Right cardiac atrium (tissue), 5 donors: Measurements from ENCODE around the gene STK32C. TPM values are rescaled to one million over a fixed set of nuclear protein-coding genes. Genes with fewer than 3 reads are reported as not detected.
A peak's percentile ranks its signal among the peaks of the same experiment; 100 is the strongest.

Experiments
- ATAC-seq, 2 donors: fragments of 200-7000 bp; cut with Tn5 transposase; one replicate each; pipeline versions ENCODE4 v1.8.0 to v1.9.1; 2020; ENCODE audit warnings: moderate library complexity in 2 of 2, mild to moderate bottlenecking in 1 of 2
- DNase-seq, 3 donors: peaks; one replicate each; pipeline ENCODE4 v3.0.0-alpha.2; 2020
- H3K27ac ChIP-seq: one replicate; pipeline ENCODE4 v1.5.1; 2013; ENCODE audit warnings: mild to moderate bottlenecking, low read length, control low read depth, moderate library complexity
- H3K27me3 ChIP-seq: one replicate; pipeline ENCODE4 v1.6.1; 2013; ENCODE audit not compliant: control insufficient read depth, insufficient read depth
- H3K4me1 ChIP-seq: one replicate; pipeline ENCODE4 v1.6.1; 2013; ENCODE audit warnings: low read length; ENCODE audit not compliant: control insufficient read depth, insufficient read depth
- H3K4me3 ChIP-seq: one replicate; pipeline ENCODE4 v1.5.1; 2013; ENCODE audit warnings: low read length, control low read depth
- H3K9me3 ChIP-seq: one replicate; pipeline ENCODE4 v1.6.1; 2013; ENCODE audit warnings: low read length; ENCODE audit not compliant: control insufficient read depth
- WGBS: extraction: QIAGEN DNeasy Blood & Tissue Kit; methylation state at CpG from one replicate; pipeline ENCODE4 v1.1.7; 2013; 5-methylcytosine and 5-hydroxymethylcytosine counted together
- intact Hi-C, 4 donors: fragments of 100-400 bp; cut with DNase I; formaldehyde crosslinking; loops; one replicate each; pipeline versions ENCODE4 v1.11.0 to v1.14.0; 2022 to 2023
- polyA plus RNA-seq: library from polyadenylated mRNA; stranded (reverse); fragments of 200-250 nt; gene quantifications from one replicate; pipeline ENCODE4 v1.2.3, GENCODE V29; 2013
- total RNA-seq, 4 donors: library from RNA; stranded (reverse); fragmentation: NEBNext Ultra II Directional; extraction: Animal tissue kit (Norgen Biotek cat#: 25700); gene quantifications; one replicate each; pipeline ENCODE4 v1.2.1, GENCODE V29; 2021
- donor health status: healthy with polysubstance abuse.
- donor health status: DM: no; HTN: yes; CAD: no.
- donor health status: DM: no; HTN: no; CAD: no.
- donor health status: DM: no; HTN: yes; CAD: no; lungs with severe emphysema.
- donor health status: DM: yes; HTN: yes; CAD: no.

The STK32C gene
- total and polyA plus RNA-seq, 5 donors: 5.7 to 7.3 (median 6.9) TPM

DNA sequence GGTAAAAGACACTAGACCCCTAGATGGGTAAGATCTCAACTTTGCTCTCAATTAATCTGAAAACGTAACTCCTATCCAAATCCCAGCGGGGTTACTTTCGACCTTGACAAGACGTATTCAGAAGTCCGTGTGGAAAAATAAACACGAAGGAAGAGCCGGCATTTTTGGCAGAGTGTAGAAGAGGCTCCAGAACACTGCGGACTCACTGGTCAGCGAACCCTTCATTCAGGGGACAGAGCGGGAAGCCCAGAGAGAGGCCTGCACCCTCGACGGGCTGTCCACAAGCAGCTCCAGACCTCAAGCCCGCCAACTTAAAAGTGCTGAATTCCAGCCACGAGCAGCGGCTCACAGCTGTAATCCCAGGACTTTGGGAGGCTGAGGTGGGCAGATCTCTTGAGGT lies 66.3 kb downstream of the STK32C start:
- WGBS: 91% methylated on average over 15 of the region's 15 CpGs
- intact Hi-C loops: no loop called here
- no peaks in the 10 kb centered on the region for H3K4me1 ChIP-seq

DNA sequence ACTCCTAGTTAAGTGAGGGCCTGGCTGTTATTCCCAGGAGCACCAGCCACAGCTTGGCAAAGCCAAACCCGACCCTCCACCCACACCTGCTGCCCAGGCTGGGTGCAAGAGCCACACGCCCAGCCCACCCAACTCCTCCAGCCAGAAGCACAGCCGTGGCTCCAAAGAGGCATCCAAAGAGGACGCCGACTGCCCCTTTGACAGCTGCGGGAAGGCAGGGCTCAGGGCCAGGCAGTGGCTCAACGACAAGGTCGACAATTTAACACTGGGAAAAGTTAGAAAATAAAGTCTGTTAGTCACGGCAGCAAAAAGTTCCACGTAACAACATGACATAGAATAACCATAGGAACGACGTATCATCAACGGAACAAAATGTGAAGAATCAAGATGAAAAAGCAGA lies 66.7 kb downstream of the STK32C start:
- Histone ChIP-seq H3K9me3 (no peaks in the 10 kb centered on the region), H3K27me3 (no peaks in the 10 kb centered on the region), H3K4me1 (no peaks in the 10 kb centered on the region), H3K4me3 (no peak overlapping the region), H3K27ac (no peak overlapping the region)
- ATAC-seq (no peak), DNase-seq (peak in 2 of 3 donors; percentile 12 to 23)
- WGBS: 83% methylated on average over 13 of the region's 13 CpGs
- intact Hi-C loops: no loop called here

More for the DNA sequence above, 66.3 kb downstream of the STK32C start:
- no peaks in the 10 kb centered on the region for H3K27me3 ChIP-seq
- DNase-seq: peak in 2 of 3 donors; percentile 1 to 13
- H3K9me3 ChIP-seq: no peaks in the 10 kb centered on the region
- H3K4me3 ChIP-seq: no peak overlapping the region
- ATAC-seq: no peak
- H3K27ac ChIP-seq: no peak overlapping the region

DNA sequence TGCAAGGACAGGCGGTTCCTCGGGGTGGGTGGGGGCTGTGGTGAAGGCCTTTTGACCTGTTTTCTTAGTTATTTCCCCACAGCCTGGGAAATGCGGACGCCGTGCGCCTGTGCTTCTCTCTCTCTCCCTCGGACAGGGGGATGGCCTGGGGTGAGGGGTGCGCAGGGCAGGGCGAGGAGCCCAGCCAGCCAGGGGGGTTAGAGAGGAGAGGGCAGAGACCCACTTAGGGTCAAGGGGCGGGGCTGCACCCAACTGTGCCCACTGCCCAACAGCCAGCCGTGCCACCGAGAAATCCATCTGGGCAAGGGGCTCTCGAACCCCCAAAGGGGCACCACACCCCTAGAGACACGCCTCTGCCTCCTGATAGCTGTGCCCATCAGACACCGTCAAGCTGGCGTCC lies 67.2 kb downstream of the STK32C start:
- no peaks in the 10 kb centered on the region for H3K4me1 ChIP-seq
- no peaks in the 10 kb centered on the region for H3K27me3 ChIP-seq
- ATAC-seq (no peak), DNase-seq (peak in 2 of 3 donors; percentile 45 to 54)
- no peaks in the 10 kb centered on the region for H3K9me3 ChIP-seq
- no peak overlapping the region for H3K4me3 ChIP-seq
- 86% methylated on average over 16 of the region's 16 CpGs for WGBS
- H3K27ac ChIP-seq: no peak overlapping the region
- intact Hi-C loops: no loop called here

DNA sequence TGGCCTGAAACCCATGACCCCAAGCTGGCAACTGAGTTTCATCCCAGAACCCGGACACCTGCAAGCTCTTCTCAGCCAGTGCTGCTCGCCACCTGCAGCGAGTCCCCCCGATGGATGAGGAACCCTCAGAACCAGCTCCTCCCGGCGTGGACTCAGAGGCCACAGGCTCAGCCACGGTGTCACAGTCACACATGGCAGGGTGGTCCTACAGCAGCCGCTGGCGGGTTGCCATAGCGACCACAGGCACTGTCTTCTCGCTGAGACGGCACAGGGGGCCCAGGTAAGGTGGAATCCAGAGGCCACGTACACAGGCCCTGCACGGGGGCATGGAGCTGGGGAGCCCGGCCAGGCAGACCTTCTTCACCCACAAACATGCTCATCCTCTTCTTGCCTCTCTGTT lies 67.6 kb downstream of the STK32C start:
- WGBS: 88% methylated on average over 15 of the region's 15 CpGs
- intact Hi-C loops: no loop called here
- H3K27me3 ChIP-seq: no peaks in the 10 kb centered on the region
- H3K9me3 ChIP-seq: no peaks in the 10 kb centered on the region
- H3K4me3 ChIP-seq: no peak overlapping the region
- peak in 2 of 3 donors; percentile 52 to 65 for DNase-seq
- no peak overlapping the region for H3K27ac ChIP-seq
- no peaks in the 10 kb centered on the region for H3K4me1 ChIP-seq
- ATAC-seq: no peak

DNA sequence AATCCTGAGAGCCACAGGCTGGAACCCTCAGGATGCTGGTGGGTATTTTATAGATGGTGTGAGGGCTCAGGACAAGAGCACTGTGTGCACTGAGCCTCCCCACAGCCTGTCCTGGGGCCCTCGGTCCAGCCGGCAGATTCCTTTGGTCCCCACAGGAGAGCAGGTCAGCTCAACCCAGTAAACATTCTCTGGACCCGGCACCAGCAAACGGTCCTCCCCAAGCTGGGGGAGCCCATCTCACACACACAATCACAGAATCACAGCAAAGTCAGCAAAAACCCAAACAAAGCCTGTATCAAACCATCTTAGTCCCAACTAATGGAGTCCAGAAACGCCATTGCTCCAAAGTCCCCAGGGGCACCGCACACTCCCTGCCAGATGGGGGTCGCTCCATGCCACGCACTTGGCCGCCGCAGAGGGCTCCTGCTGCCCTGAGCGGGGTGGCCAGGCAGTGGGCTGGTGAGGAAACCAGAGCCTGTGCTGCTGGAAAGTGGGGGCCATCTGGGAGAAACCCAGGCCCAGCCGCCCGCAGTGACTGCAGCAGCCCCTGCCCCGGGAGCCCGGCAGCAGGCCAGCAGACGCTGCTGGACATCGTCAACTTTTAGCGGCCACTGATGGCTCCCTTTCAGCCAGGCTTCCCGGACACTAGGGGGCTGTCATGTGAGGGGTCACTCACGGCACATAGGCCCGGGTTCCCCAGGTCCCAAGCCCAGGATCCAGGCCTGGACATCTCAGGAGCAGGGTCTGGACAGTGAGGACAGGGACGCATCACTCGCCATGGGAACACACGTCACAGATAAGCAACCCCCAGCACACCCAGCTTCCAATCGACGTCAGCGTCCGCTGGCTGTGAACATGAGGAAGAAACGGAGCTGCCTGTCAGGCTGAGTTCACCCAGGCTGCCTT lies 68.4 kb downstream of the STK32C start:
- intact Hi-C loops: no loop called here
- WGBS: 47% methylated on average over 29 of the region's 29 CpGs
- Histone ChIP-seq H3K27ac (no peak overlapping the region), H3K27me3 (no peaks in the 10 kb centered on the region), H3K4me1 (no peaks in the 10 kb centered on the region), H3K9me3 (no peaks in the 10 kb centered on the region), H3K4me3 (no peak overlapping the region)
- DNase-seq: peak; percentile 82 to 88 (median 83)
- peak; percentile 72 to 89 for ATAC-seq

DNA sequence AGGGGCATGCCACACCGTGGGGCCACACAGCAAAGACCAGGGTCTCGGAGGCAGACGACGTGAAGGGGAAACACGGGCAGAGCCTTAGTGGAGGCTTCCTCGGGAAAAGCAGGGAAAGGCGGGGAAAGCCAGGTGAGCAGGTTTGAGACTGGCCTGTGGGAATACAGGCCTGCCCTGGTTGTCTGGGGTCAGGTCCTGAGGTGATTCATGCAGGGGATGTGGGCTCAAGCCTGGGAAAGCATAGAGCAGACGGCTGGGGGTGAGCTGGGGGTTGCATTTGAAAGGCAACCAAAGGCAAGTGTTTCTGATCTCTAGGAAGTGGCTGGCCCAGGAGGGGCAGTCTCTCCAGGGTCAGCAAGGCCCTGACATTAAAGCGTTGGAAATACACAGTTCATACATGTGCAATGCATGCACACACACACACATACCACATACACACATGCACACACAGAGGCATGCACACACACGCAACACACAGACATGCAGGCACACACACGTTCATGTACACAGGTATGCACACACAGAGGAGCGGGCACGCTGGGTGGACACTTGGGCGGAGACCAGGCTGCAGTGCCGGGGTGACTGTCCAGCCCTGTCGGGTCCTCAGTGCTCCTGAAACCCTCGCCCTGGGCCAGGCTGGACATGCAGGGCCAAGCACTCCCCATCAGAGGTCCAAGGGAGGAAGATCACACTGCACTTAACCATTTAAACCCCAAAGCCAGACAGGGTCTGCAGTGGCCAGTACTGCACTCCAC lies 69.2 kb downstream of the STK32C start:
- DNase-seq (peak; percentile 3 to 53 (median 45)), ATAC-seq (no peak)
- WGBS: 92% methylated on average over 17 of the region's 17 CpGs
- H3K27ac ChIP-seq: no peak overlapping the region
- H3K27me3 ChIP-seq: no peaks in the 10 kb centered on the region
- H3K4me1 ChIP-seq: no peaks in the 10 kb centered on the region
- no peaks in the 10 kb centered on the region for H3K9me3 ChIP-seq
- intact Hi-C loops: no loop called here
- H3K4me3 ChIP-seq: no peak overlapping the region

DNA sequence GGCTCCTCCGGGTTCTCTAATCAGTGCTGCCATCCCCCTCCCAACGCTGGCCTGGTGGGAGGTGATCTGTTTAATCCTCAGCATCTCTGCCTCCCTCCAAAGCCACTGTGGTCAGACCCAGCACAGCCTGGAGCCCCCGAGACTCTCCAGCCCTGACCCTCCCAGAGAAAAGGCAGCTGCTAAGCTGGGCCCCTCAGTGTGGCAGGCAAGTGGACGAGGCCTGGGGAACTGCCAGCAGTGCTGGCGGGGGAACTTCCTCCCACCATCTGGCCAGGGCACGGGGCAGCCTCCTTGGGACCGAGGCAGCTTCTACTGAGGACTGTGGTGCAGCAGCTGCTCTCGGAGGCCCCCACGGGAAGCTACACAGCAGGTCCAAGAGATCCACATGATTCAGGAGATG lies 69.9 kb downstream of the STK32C start:
- Histone ChIP-seq H3K27ac (no peak overlapping the region), H3K4me1 (no peaks in the 10 kb centered on the region), H3K4me3 (no peak overlapping the region), H3K9me3 (no peaks in the 10 kb centered on the region), H3K27me3 (no peaks in the 10 kb centered on the region)
- 55% methylated on average over 9 of the region's 9 CpGs for WGBS
- peak; percentile 11 to 30 (median 20) for DNase-seq
- intact Hi-C loops: no loop called here
- ATAC-seq: no peak

DNA sequence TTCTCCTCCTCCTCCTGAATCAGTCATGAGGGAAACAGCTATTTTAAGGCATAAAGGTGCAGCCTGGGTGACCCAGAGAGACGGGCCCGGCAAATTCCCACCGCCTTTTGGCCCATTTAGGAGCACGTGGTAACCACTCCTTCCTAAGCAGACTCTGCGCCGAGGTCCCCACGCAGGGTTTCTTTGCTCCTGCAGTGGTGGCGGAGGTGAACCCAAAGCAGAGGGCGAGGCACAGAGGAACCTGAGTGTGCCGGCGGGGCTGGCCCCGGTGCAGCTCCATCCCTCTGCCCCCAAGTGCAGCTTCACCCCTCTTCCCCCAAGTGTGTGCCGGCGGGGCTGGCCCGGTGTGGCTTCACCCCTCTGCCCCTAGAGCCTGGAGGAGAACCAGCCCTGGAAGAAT lies 70.4 kb downstream of the STK32C start:
- Histone ChIP-seq H3K4me3 (no peak overlapping the region), H3K4me1 (no peaks in the 10 kb centered on the region), H3K9me3 (no peaks in the 10 kb centered on the region), H3K27me3 (no peaks in the 10 kb centered on the region), H3K27ac (no peak overlapping the region)
- intact Hi-C loops: no loop called here
- no peak for ATAC-seq
- 90% methylated on average over 15 of the region's 15 CpGs for WGBS
- peak in 2 of 3 donors; percentile 32 to 55 for DNase-seq

DNA sequence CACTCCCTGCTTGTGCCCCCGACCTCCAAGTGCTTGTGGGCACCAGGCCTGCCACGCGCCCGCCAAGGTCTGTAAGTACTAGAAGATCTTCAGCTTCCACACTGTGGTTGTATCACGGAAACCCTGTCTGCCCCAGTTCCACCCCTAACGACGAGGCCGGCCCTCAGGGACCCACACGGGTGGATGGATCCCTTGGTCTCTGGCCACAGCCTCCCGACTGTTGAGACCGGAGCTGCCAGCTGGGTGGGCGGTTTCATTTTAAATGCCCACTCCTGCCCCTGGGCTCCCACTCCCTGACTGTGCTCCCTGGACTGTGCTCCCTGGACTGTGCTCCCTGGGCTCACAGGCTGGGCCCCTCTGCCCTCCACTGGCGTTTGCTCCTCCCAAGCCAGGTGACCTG lies 70.9 kb downstream of the STK32C start:
- no peak overlapping the region for H3K27ac ChIP-seq
- no peak overlapping the region for H3K4me3 ChIP-seq
- no peaks in the 10 kb centered on the region for H3K27me3 ChIP-seq
- intact Hi-C loops: no loop called here
- H3K9me3 ChIP-seq: no peaks in the 10 kb centered on the region
- ATAC-seq (no peak), DNase-seq (peak in 2 of 3 donors; percentile 41 to 42)
- 93% methylated on average over 13 of the region's 13 CpGs for WGBS
- H3K4me1 ChIP-seq: no peaks in the 10 kb centered on the region

DNA sequence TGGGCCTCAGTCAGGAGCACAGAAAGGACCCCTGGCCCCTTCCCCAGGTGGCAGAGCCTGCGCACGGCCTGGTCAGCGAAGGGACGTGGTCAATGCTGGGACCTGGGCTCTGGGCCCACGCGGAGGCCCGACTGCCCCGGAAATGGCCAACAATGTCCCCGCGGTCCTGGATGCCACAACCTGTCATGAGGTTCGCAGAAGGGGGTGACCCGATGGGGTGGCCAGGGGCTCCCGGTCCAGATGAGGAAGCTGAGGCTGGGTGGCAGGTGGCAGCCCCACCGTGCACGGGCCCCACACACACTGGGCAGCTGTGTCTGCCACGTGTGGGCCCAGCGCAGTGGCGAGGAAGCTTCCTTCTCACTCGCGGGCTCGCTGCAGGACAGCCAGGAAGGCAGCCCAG lies 71.6 kb downstream of the STK32C start:
- DNase-seq (peak in 1 of 3 donors; percentile 39), ATAC-seq (no peak)
- Histone ChIP-seq H3K4me1 (no peaks in the 10 kb centered on the region), H3K27me3 (no peaks in the 10 kb centered on the region), H3K9me3 (no peaks in the 10 kb centered on the region), H3K4me3 (no peak overlapping the region), H3K27ac (no peak overlapping the region)
- WGBS: 94% methylated on average over 21 of the region's 21 CpGs
- intact Hi-C loops: no loop called here

DNA sequence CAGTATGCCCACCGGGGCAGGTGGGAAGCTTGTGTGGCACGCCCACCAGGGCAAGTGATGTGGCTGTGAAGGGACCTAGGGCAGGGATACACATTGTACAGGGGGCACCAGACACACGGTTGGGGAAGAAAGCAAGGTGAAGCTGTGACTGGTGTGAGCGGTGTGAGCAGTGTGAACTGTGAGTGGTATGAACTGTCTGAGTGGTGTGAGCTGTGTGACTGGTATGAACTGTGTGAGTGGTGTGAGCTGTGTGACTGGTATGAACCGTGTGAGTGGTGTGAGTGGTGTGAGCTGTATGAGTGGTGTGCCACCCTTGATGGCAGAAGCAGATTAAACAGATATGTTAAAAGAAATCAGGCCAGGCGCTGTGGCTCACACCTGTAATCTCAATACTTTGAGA lies 72.9 kb downstream of the STK32C start:
- Histone ChIP-seq H3K27me3 (no peaks in the 10 kb centered on the region), H3K4me1 (no peaks in the 10 kb centered on the region), H3K4me3 (no peak overlapping the region), H3K27ac (no peak overlapping the region), H3K9me3 (no peaks in the 10 kb centered on the region)
- no peak for DNase-seq
- intact Hi-C loops: no loop called here
- no peak for ATAC-seq
- 95% methylated on average over 6 of the region's 6 CpGs for WGBS
